ENCODE data around the gene SLC44A5. TPM values are rescaled to one million over a fixed set of nuclear protein-coding genes. Genes with fewer than 3 reads are reported as not detected.
"Not testable (repeated sequence)": the region's sequence is repeated elsewhere in the genome, so short reads cannot be mapped to it uniquely, and the experiment has no call there.

Gene SLC44A5
- total RNA-seq, 1 experiment from 2014 or later, result 0.80 TPM

- no peak for TF ChIP-seq EZH2 (IDR thresholded peaks at IDR 0.05; ENCODE audit: borderline replicate concordance, low read depth, low read length, poor library complexity, severe bottlenecking)
- peak; percentile 31; the same call in 1 of the 2 replicates for TF ChIP-seq CTCF (conservative IDR thresholded peaks at IDR 0.05; ENCODE audit: low read depth, low read length)
- no peaks in the 10 kb centered on the region for H3K27me3 ChIP-seq (replicated peaks; ENCODE audit: insufficient read depth, low read depth, low read length, poor library complexity)
- no peaks in the 10 kb centered on the region for H3K36me3 ChIP-seq (ENCODE audit: insufficient read depth, low read length, poor library complexity, severe bottlenecking)
- H3K27ac ChIP-seq (ENCODE audit: low read depth, low read length, poor library complexity, severe bottlenecking), result no peak overlapping the region
- H3K9me3 ChIP-seq (ENCODE audit: low read depth, low read length, poor library complexity, severe bottlenecking), result no peaks in the 10 kb centered on the region
- intact Hi-C loops (cut with micrococcal nuclease; ENCODE audit: unreplicated experiment), result no loop called here
- no peak for DNase-seq (ENCODE audit: low spot score)
- POLR2A ChIA-PET (ENCODE audit: low non-redundant PET), result no interaction called here
- H3K4me1 ChIP-seq (ENCODE audit: insufficient read depth, low read length, poor library complexity, severe bottlenecking), result no peaks in the 10 kb centered on the region
- BruUV-seq (replicated peaks), result no TSS peak
- no peak overlapping the region for H3K4me3 ChIP-seq (ENCODE audit: low read depth, low read length, poor library complexity, severe bottlenecking)
- CTCF ChIA-PET, result no interaction called here
These were observed 353.5 kb downstream of the SLC44A5 start for GRCh38 chr1:75257424-75257823.

- CTCF ChIA-PET; BruUV-seq (replicated peaks): not testable (repeated sequence)
These were observed 360.8 kb downstream of the SLC44A5 start for GRCh38 chr1:75250114-75250513.

GRCh38 chr1:75245239-75245638 is 365.7 kb downstream of the SLC44A5 start:
- Histone ChIP-seq H3K4me1 (ENCODE audit: insufficient read depth, low read length, poor library complexity, severe bottlenecking) (no peaks in the 10 kb centered on the region), H3K27me3 (replicated peaks; ENCODE audit: insufficient read depth, low read depth, low read length, poor library complexity) (no peaks in the 10 kb centered on the region), H3K27ac (ENCODE audit: low read depth, low read length, poor library complexity, severe bottlenecking) (no peak overlapping the region), H3K36me3 (ENCODE audit: insufficient read depth, low read length, poor library complexity, severe bottlenecking) (no peaks in the 10 kb centered on the region), H3K4me3 (ENCODE audit: low read depth, low read length, poor library complexity, severe bottlenecking) (no peak overlapping the region), H3K9me3 (ENCODE audit: low read depth, low read length, poor library complexity, severe bottlenecking) (no peaks in the 10 kb centered on the region)
- TF ChIP-seq CTCF (conservative IDR thresholded peaks at IDR 0.05; ENCODE audit: low read depth, low read length) (no peak), EZH2 (IDR thresholded peaks at IDR 0.05; ENCODE audit: borderline replicate concordance, low read depth, low read length, poor library complexity, severe bottlenecking) (no peak)
- ChIA-PET POLR2A (ENCODE audit: low non-redundant PET) (no interaction called here), CTCF (no interaction called here)
- BruUV-seq (replicated peaks), result no TSS peak
- no peak for DNase-seq (ENCODE audit: low spot score)
- intact Hi-C loops (cut with micrococcal nuclease; ENCODE audit: unreplicated experiment), result no loop called here

More at GRCh38 chr1:75250114-75250513, 360.8 kb downstream of the SLC44A5 start:
- H3K9me3 ChIP-seq (ENCODE audit: low read depth, low read length, poor library complexity, severe bottlenecking); DNase-seq (ENCODE audit: low spot score); H3K36me3 ChIP-seq (ENCODE audit: insufficient read depth, low read length, poor library complexity, severe bottlenecking); H3K27me3 ChIP-seq (replicated peaks; ENCODE audit: insufficient read depth, low read depth, low read length, poor library complexity); intact Hi-C loops (cut with micrococcal nuclease; ENCODE audit: unreplicated experiment); H3K4me3 ChIP-seq (ENCODE audit: low read depth, low read length, poor library complexity, severe bottlenecking); H3K27ac ChIP-seq (ENCODE audit: low read depth, low read length, poor library complexity, severe bottlenecking); POLR2A ChIA-PET (ENCODE audit: low non-redundant PET); H3K4me1 ChIP-seq (ENCODE audit: insufficient read depth, low read length, poor library complexity, severe bottlenecking): not testable (repeated sequence)

- ChIA-PET POLR2A (ENCODE audit: low non-redundant PET) (no interaction called here), CTCF (no interaction called here)
- H3K27me3 ChIP-seq (replicated peaks; ENCODE audit: insufficient read depth, low read depth, low read length, poor library complexity), result no peaks in the 10 kb centered on the region
- TF ChIP-seq EZH2 (IDR thresholded peaks at IDR 0.05; ENCODE audit: borderline replicate concordance, low read depth, low read length, poor library complexity, severe bottlenecking) (no peak), CTCF (conservative IDR thresholded peaks at IDR 0.05; ENCODE audit: low read depth, low read length) (no peak)
- no peak for DNase-seq (ENCODE audit: low spot score)
- H3K36me3 ChIP-seq (ENCODE audit: insufficient read depth, low read length, poor library complexity, severe bottlenecking), result no peaks in the 10 kb centered on the region
- no TSS peak for BruUV-seq (replicated peaks)
- H3K4me3 ChIP-seq (ENCODE audit: low read depth, low read length, poor library complexity, severe bottlenecking), result no peak overlapping the region
- intact Hi-C loops (cut with micrococcal nuclease; ENCODE audit: unreplicated experiment), result no loop called here
- no peak overlapping the region for H3K27ac ChIP-seq (ENCODE audit: low read depth, low read length, poor library complexity, severe bottlenecking)
- H3K9me3 ChIP-seq (ENCODE audit: low read depth, low read length, poor library complexity, severe bottlenecking), result no peaks in the 10 kb centered on the region
- no peaks in the 10 kb centered on the region for H3K4me1 ChIP-seq (ENCODE audit: insufficient read depth, low read length, poor library complexity, severe bottlenecking)
These were observed 367.8 kb downstream of the SLC44A5 start for GRCh38 chr1:75243124-75243523.
